PC-3 (cell line): ENCODE data around the gene C2. TPM values are rescaled to one million over a fixed set of nuclear protein-coding genes. Genes with fewer than 3 reads are reported as not detected.

ENCODE experiments used
- ATAC-seq: fragments of 200-7000 bp; cut with Tn5 transposase; 2 replicates; pipeline ENCODE4 v1.9.1; 2020; ENCODE audit warnings: mild to moderate bottlenecking, moderate library complexity
- BruUV-seq: library from RNA; stranded (reverse); fragments of 400-500 nt; replicated peaks from 2 replicates; lab custom pipeline; 2021; lab: Mats Ljungman, UMichigan
- CTCF ChIA-PET: fragments of 300-600 bp; sonication (Branson Sonifier 250); formaldehyde crosslinking; loops from one replicate; lab custom pipeline; 2022; ENCODE audit warnings: antibody characterized with exemption; lab: Charles Lee
- POLR2A ChIA-PET: fragments of 300-600 bp; sonication (Branson Sonifier 250); formaldehyde crosslinking; loops from one replicate; lab custom pipeline; 2022; ENCODE audit warnings: antibody characterized with exemption; ENCODE audit not compliant: unreplicated experiment; lab: Charles Lee
- DNase-seq: peaks from one replicate; pipeline ENCODE4 v3.0.0-alpha.2; 2015
- H2AFZ ChIP-seq: fragments of 300-600 bp; sonication (generic); 2 replicates; pipeline ENCODE4 v1.6.0; 2016; ENCODE audit warnings: antibody characterized with exemption, low read length
- H3F3A ChIP-seq: fragments of 300-600 bp; sonication (generic); one replicate; pipeline ENCODE4 v1.6.0; 2017; ENCODE audit warnings: antibody characterized with exemption, low read length, control low read depth, mild to moderate bottlenecking; ENCODE audit not compliant: unreplicated experiment
- H3K27ac ChIP-seq: fragments of 300-600 bp; sonication (generic); 2 replicates; pipeline ENCODE4 v1.5.1; 2016; ENCODE audit warnings: mild to moderate bottlenecking, low read length
- H3K27me3 ChIP-seq: fragments of 300-600 bp; sonication (generic); 2 replicates; pipeline ENCODE4 v1.6.1; 2016; ENCODE audit warnings: low read length, mixed read lengths
- H3K36me3 ChIP-seq: fragments of 300-600 bp; sonication (generic); 2 replicates; pipeline ENCODE4 v1.6.1; 2016; ENCODE audit warnings: low read depth, mixed run types, low read length, mixed read lengths
- H3K4me1 ChIP-seq: fragments of 300-600 bp; sonication (generic); 2 replicates; pipeline ENCODE4 v1.5.1; 2016; ENCODE audit warnings: low read length; ENCODE audit not compliant: insufficient read depth
- H3K4me2 ChIP-seq: fragments of 300-600 bp; sonication (generic); 2 replicates; pipeline ENCODE4 v1.6.0; 2016; ENCODE audit warnings: low read length
- H3K4me3 ChIP-seq: fragments of 300-600 bp; sonication (generic); 2 replicates; pipeline ENCODE4 v1.5.1; 2016; ENCODE audit warnings: mild to moderate bottlenecking, low read length, mixed read lengths
- H3K79me2 ChIP-seq: fragments of 300-600 bp; sonication (generic); 2 replicates; pipeline ENCODE4 v1.6.1; 2017; ENCODE audit warnings: low read length, mixed read lengths
- H3K9ac ChIP-seq: fragments of 300-600 bp; sonication (generic); 2 replicates; pipeline ENCODE4 v1.6.0; 2016; ENCODE audit warnings: mild to moderate bottlenecking, low read length
- H3K9me2 ChIP-seq: fragments of 300-600 bp; sonication (generic); replicated peaks from 2 replicates; pipeline ENCODE4 v1.6.1; 2016; ENCODE audit warnings: mixed run types, low read length, mixed read lengths
- H3K9me3 ChIP-seq: fragments of 300-600 bp; sonication (generic); 2 replicates; pipeline ENCODE4 v1.6.1; 2016; ENCODE audit warnings: low read length, mixed read lengths
- H4K20me1 ChIP-seq: fragments of 300-600 bp; sonication (generic); 2 replicates; pipeline ENCODE4 v1.6.1; 2016; ENCODE audit warnings: low read length, mixed read lengths
- EZH2 ChIP-seq: fragments of 300-600 bp; sonication (generic); IDR thresholded peaks from one replicate; pipeline ENCODE4 v1.6.1; 2017; ENCODE audit warnings: antibody characterized with exemption, mild to moderate bottlenecking, low read length; ENCODE audit not compliant: unreplicated experiment
- EZH2phosphoT487 ChIP-seq: fragments of 300-600 bp; sonication (generic); IDR thresholded peaks from 2 replicates; pipeline ENCODE4 v1.6.1; 2018; ENCODE audit warnings: mild to moderate bottlenecking, antibody characterized with exemption, low read length, borderline replicate concordance
- intact Hi-C: fragments of 100-400 bp; cut with micrococcal nuclease; formaldehyde crosslinking; loops from 2 replicates; pipeline ENCODE4 v1.9.0; 2023
- total RNA-seq: library from RNA; depleted of rRNA; stranded (reverse); fragments of >200 nt; gene quantifications from 2 replicates; pipeline ENCODE4 v1.2.3, GENCODE V29; 2014
- TF ChIP-seq, protein P1 (sequence below): fragments of 300-600 bp; sonication (generic); conservative IDR thresholded peaks from 2 replicates; pipeline ENCODE4 v1.5.1; 2017; ENCODE audit warnings: antibody characterized with exemption, low read depth, mild to moderate bottlenecking, low read length

The C2 gene
- total RNA-seq, 1 experiment from 2014 or later, result not detected

DNA sequence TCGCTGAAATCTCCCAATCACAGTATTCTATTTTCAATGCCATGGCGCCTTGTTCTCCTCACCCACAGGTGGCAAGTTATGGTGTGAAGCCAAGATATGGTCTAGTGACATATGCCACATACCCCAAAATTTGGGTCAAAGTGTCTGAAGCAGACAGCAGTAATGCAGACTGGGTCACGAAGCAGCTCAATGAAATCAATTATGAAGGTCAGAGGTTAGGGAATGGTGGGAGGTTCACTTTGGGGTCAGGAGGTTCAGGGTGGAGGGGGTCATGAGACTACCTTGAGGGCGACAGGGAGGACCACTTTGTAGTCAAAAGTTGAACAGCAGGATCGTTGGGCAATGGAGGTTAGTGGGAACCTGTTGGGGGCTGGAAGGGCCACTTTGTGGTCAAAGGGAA lies 20.8 kb downstream of the C2 start:
- H3K27me3 ChIP-seq, result no peaks in the 10 kb centered on the region
- H2AFZ ChIP-seq, result no peak overlapping the region
- H4K20me1 ChIP-seq, result no peaks in the 10 kb centered on the region
- H3K9me2 ChIP-seq, result no peaks in the 10 kb centered on the region
- no peak for TF ChIP-seq EZH2phosphoT487
- TF ChIP-seq, protein P1, sequence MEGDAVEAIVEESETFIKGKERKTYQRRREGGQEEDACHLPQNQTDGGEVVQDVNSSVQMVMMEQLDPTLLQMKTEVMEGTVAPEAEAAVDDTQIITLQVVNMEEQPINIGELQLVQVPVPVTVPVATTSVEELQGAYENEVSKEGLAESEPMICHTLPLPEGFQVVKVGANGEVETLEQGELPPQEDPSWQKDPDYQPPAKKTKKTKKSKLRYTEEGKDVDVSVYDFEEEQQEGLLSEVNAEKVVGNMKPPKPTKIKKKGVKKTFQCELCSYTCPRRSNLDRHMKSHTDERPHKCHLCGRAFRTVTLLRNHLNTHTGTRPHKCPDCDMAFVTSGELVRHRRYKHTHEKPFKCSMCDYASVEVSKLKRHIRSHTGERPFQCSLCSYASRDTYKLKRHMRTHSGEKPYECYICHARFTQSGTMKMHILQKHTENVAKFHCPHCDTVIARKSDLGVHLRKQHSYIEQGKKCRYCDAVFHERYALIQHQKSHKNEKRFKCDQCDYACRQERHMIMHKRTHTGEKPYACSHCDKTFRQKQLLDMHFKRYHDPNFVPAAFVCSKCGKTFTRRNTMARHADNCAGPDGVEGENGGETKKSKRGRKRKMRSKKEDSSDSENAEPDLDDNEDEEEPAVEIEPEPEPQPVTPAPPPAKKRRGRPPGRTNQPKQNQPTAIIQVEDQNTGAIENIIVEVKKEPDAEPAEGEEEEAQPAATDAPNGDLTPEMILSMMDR, result no peak
- no peak for TF ChIP-seq EZH2
- no peak for ATAC-seq
- H3K79me2 ChIP-seq, result no peaks in the 10 kb centered on the region
- H3K9me3 ChIP-seq, result no peaks in the 10 kb centered on the region
- intact Hi-C loops, result no loop called here
- BruUV-seq, result no TSS peak
- peaks cover 23% of the 10 kb centered on the region for H3K4me1 ChIP-seq
- no peak overlapping the region for H3K4me3 ChIP-seq
- H3K4me2 ChIP-seq, result no peak overlapping the region
- ChIA-PET CTCF (no interaction called here), POLR2A (no interaction called here)
- no peak overlapping the region for H3K9ac ChIP-seq
- H3K27ac ChIP-seq, result no peak overlapping the region; the same call in 1 of the 2 replicates
- no peak for DNase-seq
- H3F3A ChIP-seq, result no peaks in the 10 kb centered on the region
- H3K36me3 ChIP-seq, result peaks cover 15% of the 10 kb centered on the region

DNA sequence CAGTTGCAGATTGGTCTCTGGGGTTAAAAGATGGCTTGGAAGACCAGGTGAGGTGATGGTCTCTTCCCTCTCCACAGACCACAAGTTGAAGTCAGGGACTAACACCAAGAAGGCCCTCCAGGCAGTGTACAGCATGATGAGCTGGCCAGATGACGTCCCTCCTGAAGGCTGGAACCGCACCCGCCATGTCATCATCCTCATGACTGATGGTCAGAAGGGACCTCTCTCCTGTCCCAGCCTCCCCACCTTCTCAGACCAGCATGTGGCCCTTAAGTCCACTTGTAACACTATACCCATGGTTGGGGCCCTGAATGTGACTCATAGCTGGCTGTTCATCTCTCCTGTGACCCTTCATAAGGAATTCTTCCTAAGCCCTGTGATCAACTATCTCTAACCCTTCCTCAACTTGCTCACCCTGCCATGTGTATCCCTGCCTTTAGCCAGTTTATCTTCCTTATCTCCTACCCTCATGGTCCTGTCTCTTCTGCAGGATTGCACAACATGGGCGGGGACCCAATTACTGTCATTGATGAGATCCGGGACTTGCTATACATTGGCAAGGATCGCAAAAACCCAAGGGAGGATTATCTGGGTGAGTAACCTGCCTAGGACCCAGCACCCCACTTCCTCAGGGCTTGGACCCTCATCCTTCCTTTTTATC lies 21.4 kb downstream of the C2 start:
- no peak overlapping the region for H2AFZ ChIP-seq
- H3K9me3 ChIP-seq, result no peaks in the 10 kb centered on the region
- TF ChIP-seq EZH2 (no peak), EZH2phosphoT487 (no peak)
- TF ChIP-seq, protein P1, result no peak
- H3K9ac ChIP-seq, result no peak overlapping the region
- no peak overlapping the region for H3K4me2 ChIP-seq
- peak overlapping the region; percentile 4 for H3K27ac ChIP-seq
- no peaks in the 10 kb centered on the region for H3K9me2 ChIP-seq
- ATAC-seq, result peak; percentile 11; the same call in 1 of the 2 replicates
- intact Hi-C loops, result no loop called here
- ChIA-PET CTCF (no interaction called here), POLR2A (no interaction called here)
- peaks cover 21% of the 10 kb centered on the region for H3K36me3 ChIP-seq
- H3F3A ChIP-seq, result no peaks in the 10 kb centered on the region
- H3K4me1 ChIP-seq, result peaks cover 23% of the 10 kb centered on the region
- no peak overlapping the region for H3K4me3 ChIP-seq
- BruUV-seq, result TSS peak; percentile 6
- no peaks in the 10 kb centered on the region for H4K20me1 ChIP-seq
- H3K79me2 ChIP-seq, result no peaks in the 10 kb centered on the region
- DNase-seq, result peak; percentile 49
- H3K27me3 ChIP-seq, result no peaks in the 10 kb centered on the region

DNA sequence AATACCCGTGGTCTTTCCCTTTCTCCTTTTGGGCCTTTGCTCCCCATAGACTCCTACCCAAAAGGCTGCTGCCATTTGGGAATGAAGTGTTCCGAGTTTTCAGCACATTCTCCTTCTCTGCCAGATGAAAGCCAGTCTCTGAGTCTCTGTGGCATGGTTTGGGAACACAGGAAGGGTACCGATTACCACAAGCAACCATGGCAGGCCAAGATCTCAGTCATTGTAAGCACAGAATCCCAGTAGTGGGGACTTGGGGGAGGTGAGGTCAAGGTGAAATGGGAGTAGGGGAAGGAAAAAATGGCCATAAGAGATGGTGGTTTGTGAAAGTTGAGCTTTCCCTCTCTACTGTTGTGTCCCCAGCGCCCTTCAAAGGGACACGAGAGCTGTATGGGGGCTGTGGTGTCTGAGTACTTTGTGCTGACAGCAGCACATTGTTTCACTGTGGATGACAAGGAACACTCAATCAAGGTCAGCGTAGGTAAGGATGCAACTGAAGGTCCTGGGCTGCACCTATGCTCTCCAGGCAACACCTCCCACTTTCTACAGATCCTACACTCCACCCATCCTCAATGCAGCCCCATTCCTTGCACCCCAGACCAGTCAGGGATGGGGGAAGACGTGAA lies 22.5 kb downstream of the C2 start:
- Histone ChIP-seq H3K9me3 (no peaks in the 10 kb centered on the region), H3K4me1 (peaks cover 19% of the 10 kb centered on the region), H3K4me2 (no peak overlapping the region), H3K9ac (no peak overlapping the region), H3K79me2 (no peaks in the 10 kb centered on the region), H3K27me3 (no peaks in the 10 kb centered on the region), H3K4me3 (no peak overlapping the region), H3F3A (no peaks in the 10 kb centered on the region), H3K27ac (no peak overlapping the region), H3K36me3 (peaks cover 32% of the 10 kb centered on the region), H4K20me1 (no peaks in the 10 kb centered on the region), H3K9me2 (no peaks in the 10 kb centered on the region), H2AFZ (no peak overlapping the region)
- no TSS peak for BruUV-seq
- POLR2A ChIA-PET, result no interaction called here
- ATAC-seq (no peak), DNase-seq (no peak)
- CTCF ChIA-PET, result no interaction called here
- TF ChIP-seq, protein P1, result no peak
- no peak for TF ChIP-seq EZH2phosphoT487
- no peak for TF ChIP-seq EZH2
- intact Hi-C loops, result no loop called here
